Pancreas (tissue), 10 donors: ENCODE results near the gene PAPPA2. TPM values are rescaled to one million over a fixed set of nuclear protein-coding genes. Genes with fewer than 3 reads are reported as not detected.

ENCODE experiments used
- ATAC-seq, 4 donors: fragments of 200-7000 bp; cut with Tn5 transposase; one replicate each; pipeline versions ENCODE4 v1.8.0 to v1.9.1; 2020; ENCODE audit warnings: mild to moderate bottlenecking in 4 of 4, moderate library complexity in 4 of 4
- DNase-seq, 6 donors: peaks; one replicate each; pipeline ENCODE4 v3.0.0-alpha.2; 2020
- FAIRE-seq: peaks from 2 replicates; lab custom pipeline; 2012; peaks lifted over from hg19 to GRCh38; lab: Jason Lieb, UNC
- H3K27ac ChIP-seq, 4 donors: fragments of 200-600 bp; sonication (generic); 1 replicate in 3 of 4; 2 replicates in 1 of 4; pipeline versions ENCODE4 v1.5.0 to v1.8.0; 2020
- H3K27me3 ChIP-seq, 4 donors: fragments of 200-600 bp; one replicate each; pipeline ENCODE4 v1.8.0; 2021
- H3K36me3 ChIP-seq, 3 donors: fragments of 200-600 bp; sonication (generic) in 1 of 3; one replicate each; pipeline versions ENCODE4 v1.5.0 to v1.8.0; 2020 to 2021
- H3K4me1 ChIP-seq, 3 donors: fragments of 200-600 bp; one replicate each; pipeline ENCODE4 v1.8.0; 2021
- H3K4me3 ChIP-seq, 4 donors: fragments of 200-600 bp; sonication (generic) in 2 of 4; one replicate each; pipeline versions ENCODE4 v1.5.0 to v1.8.0; 2020 to 2021
- H3K9me3 ChIP-seq, 4 donors: fragments of 200-600 bp; one replicate each; pipeline ENCODE4 v1.8.0; 2021
- CTCF ChIP-seq, 4 donors: fragments of 200-600 bp; sonication (generic) in 3 of 4; IDR thresholded peaks; one replicate each; pipeline versions ENCODE4 v1.5.0 to v1.8.0; 2021; ENCODE audit warnings: antibody characterized with exemption in 4 of 4
- WGBS, 2 donors: extraction: QIAGEN DNeasy Blood & Tissue Kit; methylation state at CpG; one replicate each; pipeline ENCODE4 v1.1.7; 2013; 5-methylcytosine and 5-hydroxymethylcytosine counted together
- intact Hi-C, 3 donors: fragments of 100-400 bp; cut with DNase I; formaldehyde crosslinking; loops; one replicate each; pipeline versions ENCODE4 v1.11.1 to v1.14.2; 2022
- polyA plus RNA-seq, 2 donors: library from polyadenylated mRNA; stranded (reverse); fragments of 200-250 nt; gene quantifications; one replicate each; pipeline ENCODE4 v1.2.3, GENCODE V29; 2013
- total RNA-seq, 6 donors: library from RNA; stranded (reverse); fragmentation: NEBNext Ultra II Directional in 4 of 6; extraction: Animal tissue kit (Norgen Biotek cat#: 25700) in 4 of 6; gene quantifications; one replicate each; pipeline versions ENCODE4 v1.2.1 to v1.2.4, GENCODE V29; 2021 to 2023
- donor health status: healthy with polysubstance abuse.
- donor health status: DM: no; HTN: no; CAD: no; lungs with moderate emphysema.
- donor health status: DM: no; HTN: no; CAD: no.
- donor health status: control.
- donor health status: control.
- donor health status: Bipolar disorder and iron deficiency.
- donor health status: DM: yes; HTN: yes; CAD: no.
- donor health status: DM: no; HTN: no; CAD: no.
- donor health status: DM: no; HTN: no; CAD: no.
- donor health status: DM: yes; HTN: yes; CAD: no.

The PAPPA2 gene
- total and polyA plus RNA-seq, 8 donors = 0.51 to 6.9 (median 2.0) TPM

DNA sequence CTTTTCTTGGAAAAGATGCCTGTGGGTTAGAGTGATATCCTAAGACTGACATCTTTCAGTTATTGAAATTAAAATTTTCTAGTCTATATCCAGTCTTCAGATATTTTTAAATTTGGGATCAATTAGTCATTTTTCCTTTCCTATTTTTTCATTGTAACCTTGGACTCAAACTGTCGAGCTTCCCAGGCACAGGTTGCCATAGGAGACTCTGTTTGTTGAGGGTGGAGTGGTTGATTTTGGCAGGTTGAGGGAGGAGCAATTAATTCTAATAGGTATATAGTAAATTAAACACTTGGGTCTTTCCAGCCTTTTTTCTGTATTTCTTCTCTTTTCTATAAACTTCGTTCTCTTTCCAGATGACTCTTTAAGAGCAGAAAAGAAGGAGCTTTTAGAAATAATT lies 374.7 kb downstream of the PAPPA2 start:
- H3K36me3 ChIP-seq = no peaks in the 10 kb centered on the region
- DNase-seq = peak in 1 of 6 donors; percentile 12
- ATAC-seq = peak in 3 of 4 donors; percentile 54 to 67 (median 58)
- no peaks in the 10 kb centered on the region for H3K9me3 ChIP-seq
- no peak overlapping the region for H3K4me3 ChIP-seq
- peaks cover 0 to 4% (median 3%) of the 10 kb centered on the region in 3 donors for H3K4me1 ChIP-seq
- H3K27ac ChIP-seq = no peak overlapping the region
- WGBS, 2 donors = 32 to 46% methylated on average over 2 of the region's 2 CpGs
- no peak for FAIRE-seq
- intact Hi-C loops = no loop called here
- H3K27me3 ChIP-seq = no peaks in the 10 kb centered on the region
- no peak for TF ChIP-seq CTCF (IDR thresholded peaks at IDR 0.05)

DNA sequence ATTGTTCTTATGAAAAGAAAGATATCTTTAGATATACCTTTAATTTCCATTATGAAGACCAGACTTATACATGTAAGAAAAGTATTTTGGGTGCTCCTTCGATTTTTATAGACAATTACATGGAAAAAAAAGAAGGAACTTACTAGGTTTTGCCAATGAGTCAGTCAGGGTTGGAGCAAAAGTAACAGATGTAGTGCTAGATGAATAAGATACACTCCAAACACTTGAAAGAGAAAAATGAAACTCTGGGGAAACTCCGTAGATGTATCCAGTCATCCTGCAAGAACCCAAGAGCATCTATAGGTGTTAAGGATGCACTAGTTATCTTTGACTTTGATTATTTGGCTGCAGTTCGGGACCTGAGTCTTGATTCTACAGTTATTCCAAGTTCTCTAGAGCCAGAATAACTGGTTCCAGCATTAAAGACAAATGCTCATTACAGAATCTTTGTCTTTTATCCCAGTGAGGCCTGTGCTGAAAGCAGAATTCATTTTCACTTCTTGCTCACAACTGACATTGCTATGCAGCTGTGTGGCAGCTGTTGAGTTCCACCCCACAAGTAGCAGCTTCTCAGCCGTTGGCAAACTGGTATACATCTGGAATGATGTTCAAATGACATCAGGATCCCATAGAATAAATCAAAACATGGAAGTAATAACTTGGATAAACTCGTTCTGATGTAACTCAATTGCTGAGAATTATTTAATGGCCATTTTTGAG lies 375.5 kb downstream of the PAPPA2 start:
- H3K27ac ChIP-seq = no peak overlapping the region
- ATAC-seq (no peak), DNase-seq (no peak), FAIRE-seq (no peak)
- TF ChIP-seq CTCF (IDR thresholded peaks at IDR 0.05) = no peak
- no peaks in the 10 kb centered on the region for H3K36me3 ChIP-seq
- WGBS, 2 donors = 72 to 74% methylated on average over 5 of the region's 5 CpGs
- intact Hi-C loops = no loop called here
- H3K9me3 ChIP-seq = no peaks in the 10 kb centered on the region
- H3K4me3 ChIP-seq = no peak overlapping the region
- H3K27me3 ChIP-seq = no peaks in the 10 kb centered on the region
- peaks cover 0 to 4% (median 3%) of the 10 kb centered on the region in 3 donors for H3K4me1 ChIP-seq

- TF ChIP-seq CTCF (IDR thresholded peaks at IDR 0.05) = no peak
- no peaks in the 10 kb centered on the region for H3K36me3 ChIP-seq
- no peak overlapping the region for H3K27ac ChIP-seq
- peaks cover 0 to 4% (median 3%) of the 10 kb centered on the region in 3 donors for H3K4me1 ChIP-seq
- no peaks in the 10 kb centered on the region for H3K9me3 ChIP-seq
- no peak for ATAC-seq
- no peak for FAIRE-seq
- no peaks in the 10 kb centered on the region for H3K27me3 ChIP-seq
- intact Hi-C loops = no loop called here
- DNase-seq = no peak
- 90 to 94% methylated on average over 4 of the region's 4 CpGs for WGBS, 2 donors
- no peak overlapping the region for H3K4me3 ChIP-seq
Measured at GRCh38 chr1:176839216-176839615, 376.2 kb downstream of the PAPPA2 start.

DNA sequence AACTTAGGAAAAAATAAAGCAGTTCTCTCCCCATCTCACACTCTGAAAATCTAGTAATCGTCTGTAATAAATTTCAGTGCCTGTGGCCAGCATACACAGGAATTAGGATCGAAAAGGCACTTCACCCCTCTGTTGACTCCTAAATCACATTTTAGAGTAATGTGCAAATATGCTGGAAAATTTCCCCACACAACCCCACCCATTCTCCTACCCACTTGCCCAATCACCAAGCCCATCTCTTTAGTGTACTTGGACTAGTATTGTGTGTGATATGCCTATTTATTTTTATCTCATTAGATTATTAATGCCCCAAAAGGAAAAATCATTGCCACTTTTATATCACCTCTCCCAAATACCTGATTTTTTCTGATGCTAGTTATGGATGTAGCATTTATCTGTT lies 378.3 kb downstream of the PAPPA2 start:
- intact Hi-C loops = loop anchor here in 2 of 3 donors (10.0 kb wide), 2 partner anchors 276 to 286 kb away; no protein-coding TSS in a partner anchor
- FAIRE-seq (no peak), DNase-seq (no peak), ATAC-seq (no peak)
- 74 to 78% methylated on average over 2 of the region's 2 CpGs for WGBS, 2 donors
- TF ChIP-seq CTCF (IDR thresholded peaks at IDR 0.05) = no peak
- Histone ChIP-seq H3K36me3 (no peaks in the 10 kb centered on the region), H3K9me3 (no peaks in the 10 kb centered on the region), H3K4me3 (no peak overlapping the region), H3K27ac (no peak overlapping the region), H3K27me3 (no peaks in the 10 kb centered on the region), H3K4me1 (peaks cover 0 to 4% (median 3%) of the 10 kb centered on the region in 3 donors)
